Omental fat pad (tissue), 4 donors: ENCODE measurements around the gene GGA3. TPM values are rescaled to one million over a fixed set of nuclear protein-coding genes. Genes with fewer than 3 reads are reported as not detected.
"Not testable (repeated sequence)": the region's sequence is repeated elsewhere in the genome, so short reads cannot be mapped to it uniquely, and the experiment has no call there.

Experiments
- ATAC-seq: fragments of 150-250 bp; one replicate; pipeline ENCODE4 v1.9.1; 2016; ENCODE audit warnings: mild to moderate bottlenecking, moderate library complexity; ENCODE audit not compliant: low FRiP score
- DNase-seq: peaks from one replicate; pipeline ENCODE4 v3.0.0-alpha.2; 2019; ENCODE audit warnings: low spot score
- CTCF ChIP-seq, 3 donors: fragments of 450-650 bp; IDR thresholded peaks; one replicate each; pipeline ENCODE4 v1.5.1; 2016 to 2017; ENCODE audit warnings: antibody characterized with exemption in 3 of 3, mild to moderate bottlenecking in 3 of 3, moderate library complexity in 2 of 3
- total RNA-seq, 4 donors: library from RNA; depleted of rRNA; stranded (reverse); fragments of >200 nt; gene quantifications; one replicate each; pipeline ENCODE4 v1.1.0, GENCODE V29; 2016

The GGA3 gene
- total RNA-seq, 4 donors from 2014 or later, result 22.3 to 36.3 (median 30.5) TPM

- ATAC-seq, result no peak
- no peak for TF ChIP-seq CTCF (IDR thresholded peaks at IDR 0.05)
- no peak for DNase-seq
These were observed 38.9 kb upstream of the GGA3 start for GRCh38 chr17:75300280-75300679.

GRCh38 chr17:75295201-75296158 is 34.1 kb upstream of the GGA3 start:
- no peak for TF ChIP-seq CTCF (IDR thresholded peaks at IDR 0.05)
- DNase-seq, result no peak
- no peak for ATAC-seq

GRCh38 chr17:75292810-75293448 is 31.5 kb upstream of the GGA3 start:
- not testable (repeated sequence) for DNase-seq, ATAC-seq

- ATAC-seq, result peak; percentile 5
- peak; percentile 36 for DNase-seq
- no peak for TF ChIP-seq CTCF (IDR thresholded peaks at IDR 0.05)
These were observed 28.5 kb upstream of the GGA3 start for GRCh38 chr17:75289832-75290337.

GRCh38 chr17:75289115-75289831 is 27.9 kb upstream of the GGA3 start, which contains the start of gene SLC25A19:
Gene SLC25A19, minus strand, starts transcription at chr17:75289433. Its CDS starts 2,669 bp downstream, at chr17:75286764.
- no peak for TF ChIP-seq CTCF (IDR thresholded peaks at IDR 0.05)
- ATAC-seq, result peak; percentile 99
- peak; percentile 88 for DNase-seq

GRCh38 chr17:75288770-75289114 is 27.3 kb upstream of the GGA3 start:
- no peak for DNase-seq
- TF ChIP-seq CTCF (IDR thresholded peaks at IDR 0.05), result no peak
- peak; percentile 18 for ATAC-seq

- DNase-seq, result no peak
- no peak for ATAC-seq
- TF ChIP-seq CTCF (IDR thresholded peaks at IDR 0.05), result no peak
These were observed 27.0 kb upstream of the GGA3 start for GRCh38 chr17:75288359-75288758.
